T47D (cell line): ENCODE measurements around the gene ETS2.
A peak's percentile ranks its signal among the peaks of the same experiment; 100 is the strongest.

Source experiments
- DNase-seq, 2 experiments: peaks; one replicate each; pipeline versions ENCODE4 v3.0.0 to v3.0.0-alpha.2; 2011 to 2012; ENCODE audit warnings: low read depth in 1 of 2, low spot score in 1 of 2
- JUND ChIP-seq: IDR thresholded peaks from 2 replicates; pipeline ENCODE4 v1.6.1; 2012; ENCODE audit warnings: low read depth
- in situ Hi-C: cut with HindIII; loops from 2 replicates; pipeline ENCODE4 v1.10.0; 2016; ENCODE audit warnings: low sequenced_read_pairs, low pct_unique_long_range_greater_than_20kb

The ETS2 gene

GRCh38 chr21:38830671-38831525 lies 25.2 kb downstream of the ETS2 start:
- no peak for TF ChIP-seq JUND
- in situ Hi-C loops = no loop called here
- no peak for DNase-seq

GRCh38 chr21:38831526-38832467 lies 26.1 kb downstream of the ETS2 start:
- DNase-seq = peak in 1 of 2 experiments; percentile 21
- TF ChIP-seq JUND = no peak
- in situ Hi-C loops = no loop called here

GRCh38 chr21:38832664-38833063 lies 26.9 kb downstream of the ETS2 start:
- no peak for TF ChIP-seq JUND
- in situ Hi-C loops = no loop called here

GRCh38 chr21:38833117-38833516 lies 27.4 kb downstream of the ETS2 start:
- DNase-seq = no peak
- no peak for TF ChIP-seq JUND
- in situ Hi-C loops = no loop called here

More at GRCh38 chr21:38832664-38833063, 26.9 kb downstream of the ETS2 start:
- DNase-seq = no peak

GRCh38 chr21:38834725-38835124 lies 29.0 kb downstream of the ETS2 start:
- in situ Hi-C loops = no loop called here
- no peak for TF ChIP-seq JUND
- no peak for DNase-seq

- in situ Hi-C loops = no loop called here
- no peak for DNase-seq
- TF ChIP-seq JUND = no peak
Observed at GRCh38 chr21:38837806-38838461, 32.2 kb downstream of the ETS2 start.

GRCh38 chr21:38838598-38839327 lies 33.0 kb downstream of the ETS2 start:
- TF ChIP-seq JUND = no peak
- in situ Hi-C loops = no loop called here

GRCh38 chr21:38839328-38840286 lies 33.9 kb downstream of the ETS2 start:
- no peak for TF ChIP-seq JUND
- in situ Hi-C loops = no loop called here
- DNase-seq = no peak

More at GRCh38 chr21:38838598-38839327, 33.0 kb downstream of the ETS2 start:
- no peak for DNase-seq

GRCh38 chr21:38840456-38841300 lies 34.9 kb downstream of the ETS2 start:
- no peak for TF ChIP-seq JUND

GRCh38 chr21:38841472-38841871 lies 35.7 kb downstream of the ETS2 start:
- DNase-seq = no peak
- in situ Hi-C loops = no loop called here

More at GRCh38 chr21:38840456-38841300, 34.9 kb downstream of the ETS2 start:
- in situ Hi-C loops = no loop called here
- DNase-seq = no peak

More at GRCh38 chr21:38841472-38841871, 35.7 kb downstream of the ETS2 start:
- TF ChIP-seq JUND = no peak
